NB4 (cell line): ENCODE results near the gene INPP5A.

Experiments
- DNase-seq: peaks from one replicate; pipeline ENCODE4 v3.0.0; 2010; ENCODE audit warnings: low read depth
- H3K4me3 ChIP-seq: one replicate; pipeline ENCODE4 v1.5.1; 2011; ENCODE audit warnings: mild to moderate bottlenecking, low read depth, low read length, moderate library complexity
- CTCF ChIP-seq: IDR thresholded peaks from one replicate; pipeline ENCODE4 v1.5.1; 2012; ENCODE audit warnings: low read depth, low read length
- MAX ChIP-seq: IDR thresholded peaks from 2 replicates; pipeline ENCODE4 v1.6.1; 2011; ENCODE audit warnings: low read depth, low read length
- MYC ChIP-seq: IDR thresholded peaks from 2 replicates; pipeline ENCODE4 v1.6.1; 2011; ENCODE audit warnings: low read depth, low read length
- POLR2A ChIP-seq: IDR thresholded peaks from 2 replicates; pipeline ENCODE4 v1.6.1; 2011; ENCODE audit warnings: mild to moderate bottlenecking; ENCODE audit not compliant: insufficient read length; ENCODE audit errors: extremely low read depth

INPP5A gene

GRCh38 chr10:132589015-132589414, 51.4 kb downstream of the INPP5A start:
- peak; percentile 72 for TF ChIP-seq MAX
- no peak; the same call in 1 of the 2 replicates for TF ChIP-seq MYC
- no peak for DNase-seq
- H3K4me3 ChIP-seq = peak overlapping the region; percentile 18

GRCh38 chr10:132589681-132590080, 52.1 kb downstream of the INPP5A start:
- TF ChIP-seq MAX (no peak), MYC (no peak), POLR2A (no peak), CTCF (no peak)
- no peak overlapping the region for H3K4me3 ChIP-seq
- DNase-seq = peak; percentile 13

GRCh38 chr10:132590094-132590751, 52.6 kb downstream of the INPP5A start:
- TF ChIP-seq CTCF (no peak), MAX (no peak), POLR2A (no peak), MYC (no peak)
- DNase-seq = no peak
- no peak overlapping the region for H3K4me3 ChIP-seq

GRCh38 chr10:132590752-132591121, 53.1 kb downstream of the INPP5A start:
- no peak for TF ChIP-seq MYC
- no peak for TF ChIP-seq CTCF
- no peak for TF ChIP-seq POLR2A
- TF ChIP-seq MAX = no peak
- DNase-seq = peak; percentile 47
- H3K4me3 ChIP-seq = no peak overlapping the region

GRCh38 chr10:132591166-132591971, 53.8 kb downstream of the INPP5A start:
- no peak for DNase-seq
- H3K4me3 ChIP-seq = no peak overlapping the region
- TF ChIP-seq MAX (no peak), CTCF (no peak), MYC (no peak), POLR2A (no peak)

- DNase-seq = no peak
Measured at GRCh38 chr10:132592790-132593383, 55.3 kb downstream of the INPP5A start.

More at GRCh38 chr10:132592790-132593383, 55.3 kb downstream of the INPP5A start:
- H3K4me3 ChIP-seq = no peak overlapping the region
- TF ChIP-seq POLR2A (no peak), CTCF (no peak), MYC (no peak), MAX (no peak)
